HG02588 (cell line): ENCODE results near the gene CTH.
"Not testable (repeated sequence)": the region's sequence is repeated elsewhere in the genome, so short reads cannot be mapped to it uniquely, and the experiment has no call there.

Experiments
- ATAC-seq: cut with Tn5 transposase; IDR thresholded peaks from one replicate; pipeline ENCODE4 v1.9.1; 2021; ENCODE audit warnings: mild to moderate bottlenecking, moderate library complexity; ENCODE audit not compliant: unreplicated experiment

The CTH gene

DNA sequence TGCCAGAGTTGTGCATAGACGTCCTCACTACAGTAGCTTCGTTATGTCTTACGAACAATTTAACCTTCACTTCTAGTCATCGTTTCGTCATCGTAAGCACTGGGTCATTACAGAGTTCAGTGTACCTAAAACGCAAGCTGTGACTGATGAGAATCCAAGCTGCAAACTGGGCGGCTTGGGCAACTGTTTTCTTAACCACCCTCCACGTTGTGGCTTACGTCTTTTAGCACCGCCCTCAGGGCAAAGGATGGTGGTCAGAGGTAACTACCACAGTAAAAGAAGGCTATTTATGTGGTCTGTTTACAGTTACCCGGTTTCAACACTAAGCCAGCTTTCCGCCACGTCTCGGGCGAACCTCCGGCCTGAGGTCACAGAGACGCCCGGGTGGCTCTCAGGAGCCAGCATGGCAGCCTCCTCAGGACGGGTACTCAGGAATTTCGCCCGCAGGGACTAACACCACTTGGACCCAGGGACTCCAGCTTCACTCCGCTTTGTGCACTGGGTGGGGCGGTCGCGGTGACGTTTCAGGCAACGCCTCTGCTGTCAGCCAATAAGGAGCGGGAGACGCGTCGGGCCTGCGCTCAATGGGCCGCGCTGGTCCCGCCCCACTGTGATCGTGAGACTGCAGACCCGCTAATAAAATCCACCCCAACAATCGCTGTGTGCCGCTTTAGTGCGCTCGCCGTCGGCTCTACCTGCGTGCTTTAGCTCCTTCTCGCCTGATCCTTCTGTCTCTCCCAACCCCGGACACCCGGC, at the start of gene CTH:
Gene CTH, plus strand, starts transcription at position 665 of the 756 bp plus-strand sequence. CDS start 148 bp downstream, outside the sequence.
- peak; percentile 98 for ATAC-seq

- no peak for ATAC-seq
These were observed 49.2 kb upstream of the CTH start for GRCh38 chr1:70361727-70362398.

GRCh38 chr1:70364439-70364838, 46.6 kb upstream of the CTH start:
- no peak for ATAC-seq

DNA sequence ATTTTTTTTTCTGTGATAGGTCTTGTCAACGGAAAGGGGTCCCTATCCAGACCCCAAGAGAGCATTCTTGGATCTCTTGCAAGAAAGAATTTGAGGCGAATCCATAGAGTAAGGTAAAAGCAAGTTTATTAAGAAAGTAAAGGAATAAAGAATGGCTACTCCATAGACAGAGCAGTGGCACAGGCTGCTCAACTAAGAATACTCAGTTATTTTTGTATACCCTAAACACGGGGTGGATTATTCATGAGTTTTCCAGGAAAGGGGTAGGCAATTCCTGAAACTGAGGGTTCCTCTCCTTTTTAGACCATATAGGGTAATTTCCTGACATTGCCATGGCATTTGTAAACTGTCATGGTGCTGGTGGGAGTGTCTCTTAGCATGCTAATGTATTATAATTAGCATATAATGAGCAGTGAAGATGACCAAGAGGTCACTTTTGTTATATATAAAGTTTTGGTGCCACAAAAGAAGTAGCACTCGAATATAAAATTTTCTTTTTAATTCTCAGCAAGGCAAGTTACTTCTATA, 44.6 kb upstream of the CTH start:
- not testable (repeated sequence) for ATAC-seq

DNA sequence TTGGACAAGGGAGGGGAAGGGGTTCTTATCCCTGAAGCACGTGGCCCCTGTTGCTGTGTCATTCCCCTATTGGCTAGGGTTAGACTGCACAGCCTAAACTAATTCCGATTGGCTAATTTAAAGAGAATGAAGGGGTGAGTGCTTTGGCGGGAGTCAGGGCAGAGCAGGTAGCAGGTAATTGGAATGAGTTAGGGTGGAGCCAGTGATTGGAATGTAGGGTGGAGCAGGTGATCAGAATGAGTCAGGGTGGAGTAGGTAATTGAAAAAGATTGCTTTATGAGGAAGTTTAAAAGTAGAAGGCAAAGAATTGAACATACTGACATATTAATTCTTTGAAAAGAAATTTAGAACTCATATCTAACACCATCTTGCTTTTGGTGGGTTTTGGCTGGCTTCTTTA, 44.1 kb upstream of the CTH start:
- ATAC-seq: not testable (repeated sequence)

GRCh38 chr1:70367397-70367796, 43.7 kb upstream of the CTH start:
- ATAC-seq: not testable (repeated sequence)

DNA sequence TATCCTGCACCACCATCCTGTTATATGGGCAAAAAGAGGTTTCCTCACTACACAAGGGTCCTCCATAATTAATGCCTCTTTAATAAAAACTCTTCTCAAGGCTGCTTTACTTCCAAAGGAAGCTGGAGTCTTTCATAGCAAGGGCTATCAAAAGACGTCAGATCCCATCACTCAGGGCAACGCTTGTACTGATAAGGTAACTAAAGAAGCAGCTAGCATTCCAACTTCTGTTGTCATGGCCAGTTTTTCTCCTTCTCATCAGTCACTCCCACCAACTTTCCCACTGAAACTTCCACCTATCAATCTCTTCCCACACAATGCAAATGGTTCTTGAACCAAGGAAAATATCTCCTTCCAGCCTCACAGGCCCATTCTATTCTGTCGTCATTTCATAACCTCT, 39.5 kb upstream of the CTH start:
- not testable (repeated sequence) for ATAC-seq

DNA sequence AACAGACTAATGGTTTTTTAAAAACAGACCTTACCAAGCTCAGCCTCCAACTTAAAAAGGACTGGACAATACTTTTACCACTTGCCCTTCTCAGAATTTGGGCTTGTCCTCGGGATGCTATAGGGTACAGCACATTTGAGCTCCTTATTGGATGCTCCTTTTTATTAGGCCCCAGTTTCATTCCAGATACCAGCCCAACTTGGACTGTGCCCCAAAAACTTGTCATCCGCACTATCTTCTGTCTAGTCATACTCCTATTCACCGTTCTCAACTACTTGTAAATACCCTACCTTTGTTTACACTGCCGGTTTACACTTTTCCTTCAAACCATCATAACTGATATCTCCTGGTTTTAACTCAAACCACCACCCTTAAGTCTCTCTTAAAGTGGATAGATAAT, 38.6 kb upstream of the CTH start:
- ATAC-seq: no peak

GRCh38 chr1:70373580-70373979, 37.5 kb upstream of the CTH start:
- ATAC-seq: not testable (repeated sequence)

- no peak for ATAC-seq
These were observed 34.9 kb upstream of the CTH start for GRCh38 chr1:70376196-70376595.

- ATAC-seq: peak; percentile 80
These were observed 28.4 kb upstream of the CTH start for GRCh38 chr1:70382682-70383081.

DNA sequence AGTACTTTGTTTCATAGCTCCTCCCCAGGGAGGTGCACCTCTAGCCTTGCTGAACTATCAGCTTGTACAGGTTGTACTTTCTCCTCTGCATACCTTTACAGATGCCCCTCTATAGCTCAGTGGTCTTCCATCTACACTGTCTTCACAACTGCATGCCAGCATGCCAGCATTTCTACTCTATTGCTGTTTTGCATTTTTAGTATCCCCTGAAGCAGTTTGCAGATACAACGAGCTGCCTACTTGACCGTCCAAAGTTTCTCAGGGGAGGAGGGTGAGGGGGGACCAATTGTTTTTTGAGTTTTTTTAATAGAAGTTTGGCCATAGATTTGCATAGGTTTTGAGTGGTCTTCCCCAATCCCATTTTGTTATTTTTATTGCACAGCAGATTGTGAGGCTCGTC, 27.6 kb upstream of the CTH start:
- ATAC-seq: no peak

DNA sequence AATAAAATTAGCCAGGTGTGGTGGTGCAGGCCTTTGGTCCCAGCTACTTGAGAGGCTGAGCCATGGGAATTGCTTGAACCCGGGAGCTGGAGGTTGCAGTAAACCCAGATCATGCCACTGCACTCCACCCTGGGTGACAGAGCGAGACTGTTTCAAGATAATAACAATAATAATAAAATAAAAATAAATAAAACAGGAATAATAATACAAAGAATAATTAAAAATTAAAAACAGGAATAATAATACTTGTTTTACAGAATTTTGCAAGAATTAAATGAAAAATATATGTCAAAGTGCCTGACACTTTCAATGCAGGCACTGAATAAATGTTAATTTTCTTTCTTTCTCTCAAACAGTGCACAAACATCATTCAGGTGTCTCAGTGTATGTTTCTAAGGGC, 26.5 kb upstream of the CTH start:
- ATAC-seq: no peak

GRCh38 chr1:70385477-70385876, 25.6 kb upstream of the CTH start:
- ATAC-seq: no peak

GRCh38 chr1:70386121-70386520, 24.9 kb upstream of the CTH start:
- no peak for ATAC-seq

- no peak for ATAC-seq
These were observed 23.6 kb upstream of the CTH start for GRCh38 chr1:70387507-70387906.

- no peak for ATAC-seq
These were observed 18.4 kb upstream of the CTH start for GRCh38 chr1:70392626-70393025.

- no peak for ATAC-seq
These were observed 14.5 kb upstream of the CTH start for GRCh38 chr1:70396607-70397006.

- ATAC-seq: no peak
These were observed 14.1 kb upstream of the CTH start for GRCh38 chr1:70397013-70397412.

- ATAC-seq: no peak
These were observed 10.7 kb upstream of the CTH start for GRCh38 chr1:70400335-70400734.

GRCh38 chr1:70401974-70402373, 9.1 kb upstream of the CTH start:
- no peak for ATAC-seq

GRCh38 chr1:70403759-70404158, 7.3 kb upstream of the CTH start:
- ATAC-seq: no peak
